Neural progenitor cell (in vitro differentiated cells): Measurements from ENCODE around the gene LENG9.

Experiments
- EZH2 ChIP-seq: fragments of 200-600 bp; sonication (generic); IDR thresholded peaks from 2 replicates; pipeline ENCODE4 v1.6.1; 2017; ENCODE audit warnings: antibody characterized with exemption, mild to moderate bottlenecking, moderate library complexity
- EZH2phosphoT487 ChIP-seq: fragments of 200-600 bp; sonication (generic); IDR thresholded peaks from 2 replicates; pipeline ENCODE4 v1.6.1; 2017; ENCODE audit warnings: antibody characterized with exemption
- TF ChIP-seq, protein P1 (sequence below): fragments of 200-600 bp; sonication (generic); IDR thresholded peaks from 2 replicates; pipeline ENCODE4 v1.5.1; 2017; ENCODE audit warnings: antibody characterized with exemption, mild to moderate bottlenecking

DNA sequence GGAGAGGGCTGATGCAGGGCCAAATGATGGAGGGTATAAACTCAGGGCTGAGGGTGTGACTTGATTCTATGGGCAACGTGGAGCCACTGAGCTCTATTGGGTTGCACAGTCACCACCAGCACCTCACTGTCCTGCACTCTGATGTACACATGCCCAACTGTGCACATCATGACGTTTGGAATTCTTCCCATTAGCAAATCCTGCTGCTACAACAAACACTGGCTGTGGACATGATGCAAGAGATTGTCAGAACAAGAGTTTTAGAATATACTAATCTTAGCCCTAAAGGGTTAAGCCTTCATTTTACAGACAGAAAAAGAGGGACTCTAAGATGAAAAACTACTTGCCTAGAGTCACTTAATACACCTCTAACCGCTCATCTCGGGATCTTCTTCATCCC, 50.7 kb downstream of the LENG9 start:
- TF ChIP-seq, protein P1, sequence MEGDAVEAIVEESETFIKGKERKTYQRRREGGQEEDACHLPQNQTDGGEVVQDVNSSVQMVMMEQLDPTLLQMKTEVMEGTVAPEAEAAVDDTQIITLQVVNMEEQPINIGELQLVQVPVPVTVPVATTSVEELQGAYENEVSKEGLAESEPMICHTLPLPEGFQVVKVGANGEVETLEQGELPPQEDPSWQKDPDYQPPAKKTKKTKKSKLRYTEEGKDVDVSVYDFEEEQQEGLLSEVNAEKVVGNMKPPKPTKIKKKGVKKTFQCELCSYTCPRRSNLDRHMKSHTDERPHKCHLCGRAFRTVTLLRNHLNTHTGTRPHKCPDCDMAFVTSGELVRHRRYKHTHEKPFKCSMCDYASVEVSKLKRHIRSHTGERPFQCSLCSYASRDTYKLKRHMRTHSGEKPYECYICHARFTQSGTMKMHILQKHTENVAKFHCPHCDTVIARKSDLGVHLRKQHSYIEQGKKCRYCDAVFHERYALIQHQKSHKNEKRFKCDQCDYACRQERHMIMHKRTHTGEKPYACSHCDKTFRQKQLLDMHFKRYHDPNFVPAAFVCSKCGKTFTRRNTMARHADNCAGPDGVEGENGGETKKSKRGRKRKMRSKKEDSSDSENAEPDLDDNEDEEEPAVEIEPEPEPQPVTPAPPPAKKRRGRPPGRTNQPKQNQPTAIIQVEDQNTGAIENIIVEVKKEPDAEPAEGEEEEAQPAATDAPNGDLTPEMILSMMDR = no peak
- no peak for TF ChIP-seq EZH2
- no peak for TF ChIP-seq EZH2phosphoT487
